ENCODE data around the gene DOCK11. TPM values are rescaled to one million over a fixed set of nuclear protein-coding genes. Genes with fewer than 3 reads are reported as not detected.

DOCK11 gene
- total and polyA plus RNA-seq, 9 of the 15 experiments (the other 6 are each of a cell fraction or from before 2014, with no cell fraction given) = 41.8 to 77.8 (median 50.9) TPM

GRCh38 chrX:118503260-118504041 is 7.8 kb downstream of the DOCK11 start (continued):
- no peak for TF ChIP-seq ZNF146 (CRISPR knock-in tag; IDR thresholded peaks at IDR 0.05; ENCODE audit: unreplicated experiment)
- TF ChIP-seq JUN (IDR thresholded peaks at IDR 0.05; ENCODE audit: borderline replicate concordance, low read depth, low read length) = no peak
- no peak for TF ChIP-seq JUN (CRISPR knock-in tag; IDR thresholded peaks at IDR 0.05; ENCODE audit: borderline replicate concordance)
- TF ChIP-seq CHD4 (IDR thresholded peaks at IDR 0.05; ENCODE audit: insufficient read depth, insufficient replicate concordance, low read depth, low read length, poor library complexity, severe bottlenecking) = no peak
- no peak for TF ChIP-seq FOXM1 (IDR thresholded peaks at IDR 0.05; ENCODE audit: low read depth)
- TF ChIP-seq FOXM1 (CRISPR knock-in tag; IDR thresholded peaks at IDR 0.05; ENCODE audit: low read depth) = no peak
- no peak for TF ChIP-seq MAX (CRISPR knock-in tag; IDR thresholded peaks at IDR 0.05)
- no peak for TF ChIP-seq ZNF655 (CRISPR knock-in tag; IDR thresholded peaks at IDR 0.05)
- TF ChIP-seq TCF7L2 (IDR thresholded peaks at IDR 0.05; ENCODE audit: low read depth, low read length) = no peak
- no peak for TF ChIP-seq MECOM (CRISPR knock-in tag; IDR thresholded peaks at IDR 0.05)
- no peak for TF ChIP-seq CHD7 (IDR thresholded peaks at IDR 0.05; ENCODE audit: low read depth, low read length)
- TF ChIP-seq ZC3H11A (IDR thresholded peaks at IDR 0.05; ENCODE audit: low read depth, low read length) = no peak
- no peak for TF ChIP-seq RCOR1 (IDR thresholded peaks at IDR 0.05; ENCODE audit: borderline replicate concordance in 1 of 2, low read depth in 2 of 2, low read length in 2 of 2)
- no peak for TF ChIP-seq ZNF668 (CRISPR knock-in tag; IDR thresholded peaks at IDR 0.05)
- no peak for TF ChIP-seq NFIC (IDR thresholded peaks at IDR 0.05)
- peak; percentile 27; the same call in 1 of the 2 replicates for TF ChIP-seq CBFA2T3 (IDR thresholded peaks at IDR 0.05)
